HUES6 (cell line): ENCODE data around the gene MOSPD2.

Source experiments
- H3K27ac ChIP-seq: 2 replicates; pipeline ENCODE4 v1.7.0; 2013; ENCODE audit warnings: low read depth, mild to moderate bottlenecking, low read length, inconsistent platforms
- H3K27me3 ChIP-seq: 2 replicates; pipeline ENCODE4 v1.6.1; 2013; ENCODE audit warnings: low read length; ENCODE audit not compliant: control insufficient read depth, insufficient read depth
- H3K36me3 ChIP-seq: 2 replicates; pipeline ENCODE4 v1.6.1; 2013; ENCODE audit warnings: low read length; ENCODE audit not compliant: control insufficient read depth, insufficient read depth
- H3K4me1 ChIP-seq: 2 replicates; pipeline ENCODE4 v1.6.1; 2013; ENCODE audit warnings: low read length; ENCODE audit not compliant: control insufficient read depth, insufficient read depth
- H3K4me3 ChIP-seq: 2 replicates; pipeline ENCODE4 v1.5.1; 2013; ENCODE audit warnings: low read depth, low read length
- H3K9ac ChIP-seq: one replicate; pipeline ENCODE4 v1.6.1; 2013; ENCODE audit warnings: mild to moderate bottlenecking, low read length
- H3K9me3 ChIP-seq: 2 replicates; pipeline ENCODE4 v1.6.1; 2013; ENCODE audit warnings: low read depth, low read length; ENCODE audit not compliant: control insufficient read depth, insufficient read depth

The MOSPD2 gene

DNA sequence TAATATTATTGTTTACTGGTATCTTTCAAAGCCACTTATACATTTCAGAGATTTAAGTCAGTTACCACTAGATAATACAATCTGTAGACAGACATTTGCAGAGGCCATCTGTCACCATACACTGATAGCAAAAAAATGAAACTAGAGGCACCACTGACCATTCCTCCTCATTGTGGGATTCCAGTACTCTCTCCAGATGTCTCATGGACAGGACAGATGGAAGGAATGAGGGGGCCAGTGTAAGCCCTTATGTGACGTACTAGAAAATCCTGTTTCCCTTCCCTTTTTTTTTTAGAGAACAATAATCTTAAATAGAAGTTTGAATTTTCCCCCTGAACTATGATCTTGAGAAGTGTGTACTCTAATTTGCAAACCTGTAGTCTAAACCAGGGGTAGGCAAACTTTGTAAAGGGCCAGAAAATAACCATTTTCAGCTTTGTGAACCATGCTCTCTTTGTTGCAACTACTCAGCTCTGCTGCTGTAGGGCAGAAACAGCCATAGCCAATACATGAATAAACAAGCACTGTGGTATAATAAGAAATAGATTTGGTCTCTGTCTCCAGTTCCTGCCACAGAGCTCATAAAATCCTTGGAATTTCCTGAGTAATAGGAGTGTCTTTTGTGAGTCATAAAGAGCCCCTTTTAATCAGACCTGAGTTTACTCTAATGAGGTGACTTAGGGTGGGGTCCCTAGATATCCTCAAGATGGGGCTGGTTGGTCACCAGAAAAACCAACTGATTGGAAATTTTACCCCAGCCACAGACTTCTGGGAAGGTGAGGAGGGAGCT, 90.4 kb downstream of the MOSPD2 start:
- Histone ChIP-seq H3K4me1 (no peaks in the 10 kb centered on the region), H3K27ac (no peak overlapping the region), H3K4me3 (no peak overlapping the region), H3K27me3 (no peaks in the 10 kb centered on the region; the same call in 1 of the 2 replicates), H3K9ac (no peak overlapping the region), H3K9me3 (no peaks in the 10 kb centered on the region), H3K36me3 (no peaks in the 10 kb centered on the region)

DNA sequence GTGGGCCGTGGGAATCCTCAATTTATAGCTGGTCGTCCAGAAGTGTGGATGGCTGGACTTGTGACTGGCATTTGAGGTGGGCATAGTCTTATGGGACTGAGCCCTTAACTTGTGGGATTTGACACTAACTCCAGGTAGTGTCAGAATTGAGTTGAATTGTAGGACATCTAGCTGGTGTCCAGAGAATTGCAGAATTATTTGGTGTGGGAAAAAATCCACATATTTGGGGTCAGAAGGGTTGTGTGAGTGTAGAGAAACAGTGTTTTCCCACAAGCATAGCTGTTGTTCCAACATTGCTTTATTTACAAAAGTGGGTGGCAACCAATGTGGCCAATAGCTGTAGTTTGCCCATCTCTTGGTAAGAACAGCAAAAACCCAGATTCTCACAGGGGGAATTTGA, 91.3 kb downstream of the MOSPD2 start:
- no peaks in the 10 kb centered on the region; the same call in 1 of the 2 replicates for H3K27me3 ChIP-seq
- no peak overlapping the region for H3K27ac ChIP-seq
- no peak overlapping the region for H3K4me3 ChIP-seq
- H3K36me3 ChIP-seq: no peaks in the 10 kb centered on the region
- no peak overlapping the region for H3K9ac ChIP-seq
- no peaks in the 10 kb centered on the region for H3K9me3 ChIP-seq
- no peaks in the 10 kb centered on the region for H3K4me1 ChIP-seq
